ENCODE measurements around the gene TAF4. TPM values are rescaled to one million over a fixed set of nuclear protein-coding genes. Genes with fewer than 3 reads are reported as not detected.
"Not testable (repeated sequence)": the region's sequence is repeated elsewhere in the genome, so short reads cannot be mapped to it uniquely, and the experiment has no call there.

TAF4 gene
- total RNA-seq, 2 experiments from 2014 or later = 18.0 to 20.0 TPM

DNA sequence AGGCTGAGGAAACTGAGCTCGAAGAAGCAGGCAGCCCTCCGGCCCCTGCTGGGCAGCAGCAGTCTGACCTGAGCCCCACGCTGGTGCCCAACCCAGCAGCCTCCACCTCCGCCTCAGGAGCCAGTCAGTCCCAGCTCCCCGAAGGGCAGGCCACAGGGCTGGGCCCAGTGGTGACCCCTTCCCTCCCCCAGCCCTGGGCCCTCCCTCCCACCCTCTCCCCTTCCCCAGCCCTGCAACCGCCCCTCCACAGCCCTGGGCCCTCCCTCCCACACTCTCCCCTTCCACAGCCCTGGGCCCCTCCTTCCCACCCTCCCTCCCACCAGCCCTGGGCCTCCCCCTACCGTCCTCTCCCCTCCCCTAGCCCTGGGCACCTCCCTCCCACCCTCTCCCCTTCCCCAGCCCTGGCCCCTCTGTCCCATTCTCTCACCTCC is 115.0 kb downstream of the TAF4 start:
- POLR2A ChIA-PET = no interaction called here
- Mint-ChIP-seq H3K27me3 (peaks cover 4% of the 10 kb centered on the region), H3K27ac (no peak overlapping the region), H3K4me3 (no peak overlapping the region), H3K36me3 (ENCODE audit: low read depth) (no peaks in the 10 kb centered on the region), H3K9me3 (peaks cover 2% of the 10 kb centered on the region), H3K4me1 (no peaks in the 10 kb centered on the region)
- DNase-seq = no peak
- CTCF ChIA-PET = no interaction called here

DNA sequence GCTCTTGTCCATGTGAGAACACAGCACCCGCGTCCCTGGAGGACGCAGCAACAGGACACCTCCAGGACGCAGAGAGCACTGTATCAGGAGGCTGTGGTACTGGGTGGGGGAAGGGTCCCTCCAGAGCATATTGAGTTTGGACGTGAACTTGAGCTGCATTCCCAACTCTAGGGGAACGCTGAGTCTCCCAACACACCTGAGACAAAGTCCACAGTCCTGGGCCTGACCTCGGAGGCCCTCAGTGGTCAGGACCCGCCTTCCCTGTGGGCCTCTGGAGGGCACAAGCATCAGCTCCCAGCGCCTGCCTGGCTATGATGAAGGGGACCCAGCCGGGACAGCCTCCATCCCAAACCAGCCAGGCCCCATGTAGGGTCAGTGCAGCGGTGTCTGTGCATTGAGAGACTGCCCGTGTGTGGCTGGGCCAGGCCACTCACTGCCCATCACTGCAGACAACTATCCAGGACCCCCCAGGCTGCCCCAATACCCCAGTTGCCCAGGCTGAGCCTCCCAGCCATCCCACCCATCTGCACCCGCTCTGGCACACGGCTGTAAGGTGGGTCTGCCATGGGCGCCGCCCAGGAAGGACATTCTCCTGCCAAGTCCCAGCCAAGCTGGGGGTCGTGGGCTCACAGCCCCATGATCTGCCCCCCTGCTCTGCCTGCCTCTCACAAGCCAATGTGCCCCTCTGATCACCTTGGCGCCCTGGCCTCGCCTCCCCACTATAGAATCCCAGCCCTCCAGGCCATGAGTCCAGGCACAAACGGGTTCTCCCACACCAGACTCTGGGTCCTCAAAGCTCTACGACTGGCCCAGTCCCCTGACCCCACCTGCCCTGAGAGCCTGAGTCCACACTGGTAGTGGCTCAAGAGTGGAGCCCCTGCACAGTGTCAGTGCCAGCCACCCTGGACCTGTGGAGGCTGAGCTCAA is 115.7 kb downstream of the TAF4 start:
- H3K27ac Mint-ChIP-seq = no peak overlapping the region
- POLR2A ChIA-PET = no interaction called here

DNA sequence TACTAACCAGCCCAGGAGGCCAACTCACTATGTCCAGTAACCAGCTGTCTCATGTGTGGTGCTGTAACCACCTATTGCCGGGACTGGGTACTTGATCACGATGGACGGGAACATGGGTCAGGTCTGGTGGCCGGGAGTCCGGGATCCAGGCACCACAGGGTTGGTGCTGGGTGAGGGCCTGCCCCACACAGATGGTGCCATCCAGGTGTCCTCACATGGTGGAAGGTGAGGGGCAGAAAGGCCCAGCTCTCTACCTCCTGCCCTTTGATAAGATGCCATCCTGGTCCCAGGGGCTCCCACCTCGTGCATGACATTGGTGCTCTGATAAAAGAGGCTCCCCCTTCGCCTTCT is 116.3 kb downstream of the TAF4 start:
- ChIA-PET CTCF (no interaction called here), POLR2A (no interaction called here)
- Mint-ChIP-seq H3K4me1 (no peaks in the 10 kb centered on the region), H3K36me3 (ENCODE audit: low read depth) (no peaks in the 10 kb centered on the region), H3K4me3 (no peak overlapping the region), H3K9me3 (peaks cover 2% of the 10 kb centered on the region), H3K27me3 (peaks cover 2% of the 10 kb centered on the region), H3K27ac (no peak overlapping the region)
- DNase-seq = no peak

More for the DNA sequence above, 115.7 kb downstream of the TAF4 start:
- CTCF ChIA-PET = no interaction called here
- H3K9me3 Mint-ChIP-seq = peaks cover 2% of the 10 kb centered on the region
- no peaks in the 10 kb centered on the region for H3K4me1 Mint-ChIP-seq
- no peak for DNase-seq
- no peaks in the 10 kb centered on the region for H3K36me3 Mint-ChIP-seq (ENCODE audit: low read depth)
- H3K27me3 Mint-ChIP-seq = peaks cover 4% of the 10 kb centered on the region
- no peak overlapping the region for H3K4me3 Mint-ChIP-seq

DNA sequence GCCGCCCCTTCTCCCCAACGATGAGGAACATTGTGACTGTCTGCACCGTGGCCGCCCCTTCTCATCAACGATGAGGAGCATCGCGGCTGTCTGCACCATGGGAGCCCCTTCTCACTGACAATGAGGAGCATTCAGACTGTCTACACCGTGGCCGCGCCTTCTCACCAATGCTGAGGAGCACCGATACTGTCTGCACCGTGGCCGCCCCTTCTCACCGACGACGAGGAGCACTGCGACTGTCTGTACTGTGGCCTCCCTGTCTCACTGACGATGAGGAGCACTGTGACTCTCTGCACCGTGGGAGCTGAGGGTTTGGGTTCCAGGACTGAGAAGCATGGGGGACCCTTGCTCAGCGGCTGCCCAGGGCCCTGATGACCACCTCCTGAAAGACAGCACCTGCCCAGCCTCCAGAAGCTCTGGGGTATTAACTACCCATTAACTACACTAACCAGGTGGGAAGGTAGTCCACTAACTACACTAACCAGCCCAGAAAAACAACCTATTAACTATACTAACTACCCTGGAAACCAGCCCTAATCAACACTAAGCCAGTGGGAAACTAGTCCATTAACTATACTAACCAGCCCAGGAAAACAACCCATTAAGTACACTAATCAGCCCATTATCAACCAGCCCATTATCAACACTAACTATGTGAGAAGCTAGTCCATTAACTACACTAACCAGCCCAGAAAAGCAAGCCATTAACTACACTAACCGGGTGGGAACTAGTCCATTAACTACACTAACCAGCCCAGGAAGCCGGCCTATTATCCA is 116.9 kb downstream of the TAF4 start:
- H3K27ac Mint-ChIP-seq = no peak overlapping the region
- H3K4me3 Mint-ChIP-seq = no peak overlapping the region
- POLR2A ChIA-PET = no interaction called here
- H3K9me3 Mint-ChIP-seq = peaks cover 2% of the 10 kb centered on the region
- no peaks in the 10 kb centered on the region for H3K36me3 Mint-ChIP-seq (ENCODE audit: low read depth)
- CTCF ChIA-PET = no interaction called here
- no peaks in the 10 kb centered on the region for H3K4me1 Mint-ChIP-seq
- H3K27me3 Mint-ChIP-seq = peaks cover 2% of the 10 kb centered on the region
- DNase-seq = no peak

DNA sequence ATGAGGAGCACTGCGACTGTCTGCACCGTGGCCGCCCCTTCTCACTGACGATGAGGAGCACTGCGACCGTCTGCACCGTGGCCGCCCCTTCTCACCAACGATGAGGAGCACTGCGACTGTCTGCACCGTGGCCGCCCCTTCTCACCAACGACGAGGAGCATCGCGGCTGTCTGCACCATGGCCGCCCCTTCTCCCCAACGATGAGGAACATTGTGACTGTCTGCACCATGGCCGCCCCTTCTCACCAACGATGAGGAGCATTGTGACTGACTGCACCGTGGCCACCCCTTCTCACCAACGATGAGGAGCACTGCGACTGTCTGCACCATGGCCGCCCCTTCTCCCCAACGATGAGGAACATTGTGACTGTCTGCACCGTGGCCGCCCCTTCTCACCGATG is 117.6 kb downstream of the TAF4 start:
- POLR2A ChIA-PET; CTCF ChIA-PET; H3K9me3 Mint-ChIP-seq; H3K4me3 Mint-ChIP-seq; H3K27me3 Mint-ChIP-seq; H3K27ac Mint-ChIP-seq; DNase-seq; H3K4me1 Mint-ChIP-seq; H3K36me3 Mint-ChIP-seq (ENCODE audit: low read depth): not testable (repeated sequence)

DNA sequence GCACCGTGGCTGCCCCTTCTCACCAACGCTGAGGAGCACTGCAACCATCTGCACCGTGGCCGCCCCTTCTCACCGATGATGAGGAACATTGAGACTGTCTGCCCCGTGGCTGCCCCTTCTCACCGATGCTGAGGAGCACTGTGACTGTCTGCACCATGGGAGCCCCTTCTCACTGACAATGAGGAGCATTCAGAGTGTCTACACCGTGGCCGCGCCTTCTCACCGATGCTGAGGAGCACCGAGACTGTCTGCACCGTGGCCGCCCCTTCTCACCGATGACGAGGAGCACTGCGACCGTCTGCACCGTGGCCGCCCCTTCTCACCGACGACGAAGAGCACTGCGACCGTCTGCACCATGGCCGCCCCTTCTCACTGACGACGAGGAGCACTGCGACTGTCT is 120.2 kb downstream of the TAF4 start:
- H3K27me3 Mint-ChIP-seq; H3K9me3 Mint-ChIP-seq; CTCF ChIA-PET; POLR2A ChIA-PET; H3K36me3 Mint-ChIP-seq (ENCODE audit: low read depth); H3K4me1 Mint-ChIP-seq; H3K27ac Mint-ChIP-seq; DNase-seq; H3K4me3 Mint-ChIP-seq: not testable (repeated sequence)

DNA sequence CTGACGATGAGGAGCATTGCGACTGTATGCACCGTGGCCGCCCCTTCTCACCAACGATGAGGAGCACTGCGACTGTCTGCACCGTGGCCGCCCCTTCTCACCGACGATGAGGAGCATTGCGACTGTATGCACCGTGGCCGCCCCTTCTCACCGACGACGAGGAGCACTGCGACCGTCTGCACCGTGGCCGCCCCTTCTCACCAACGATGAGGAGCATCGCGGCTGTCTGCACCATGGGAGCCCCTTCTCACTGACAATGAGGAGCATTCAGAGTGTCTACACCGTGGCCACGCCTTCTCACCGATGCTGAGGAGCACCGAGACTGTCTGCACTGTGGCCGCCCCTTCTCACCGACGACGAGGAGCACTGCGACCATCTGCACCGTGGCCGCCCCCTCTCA is 120.7 kb downstream of the TAF4 start:
- CTCF ChIA-PET; H3K36me3 Mint-ChIP-seq (ENCODE audit: low read depth); H3K27me3 Mint-ChIP-seq; H3K4me1 Mint-ChIP-seq; H3K27ac Mint-ChIP-seq; H3K9me3 Mint-ChIP-seq; H3K4me3 Mint-ChIP-seq; DNase-seq; POLR2A ChIA-PET: not testable (repeated sequence)

DNA sequence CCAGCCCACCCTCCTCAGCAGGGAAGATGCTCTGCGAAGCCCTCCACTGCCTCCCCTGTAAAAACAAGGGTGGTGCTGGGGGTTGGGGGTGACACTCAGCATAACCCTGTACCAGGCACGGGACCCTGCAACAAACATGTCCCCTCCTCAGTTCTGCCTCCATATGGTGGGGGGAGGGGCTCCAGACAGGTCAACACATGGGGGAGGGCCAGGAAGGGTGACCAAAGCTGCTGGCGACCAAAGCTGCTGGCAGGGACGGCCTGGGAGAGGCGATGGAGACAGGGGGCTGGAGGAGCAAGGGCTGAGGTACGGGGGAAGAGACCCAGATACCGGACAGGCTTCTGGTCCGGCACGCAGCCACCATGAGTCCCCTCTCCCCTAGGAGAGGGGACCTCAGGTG is 123.2 kb downstream of the TAF4 start:
- Mint-ChIP-seq H3K36me3 (ENCODE audit: low read depth) (no peaks in the 10 kb centered on the region), H3K9me3 (no peaks in the 10 kb centered on the region), H3K4me3 (no peak overlapping the region), H3K27ac (no peak overlapping the region), H3K27me3 (no peaks in the 10 kb centered on the region), H3K4me1 (no peaks in the 10 kb centered on the region)
- no peak for DNase-seq
- ChIA-PET CTCF (no interaction called here), POLR2A (no interaction called here)

DNA sequence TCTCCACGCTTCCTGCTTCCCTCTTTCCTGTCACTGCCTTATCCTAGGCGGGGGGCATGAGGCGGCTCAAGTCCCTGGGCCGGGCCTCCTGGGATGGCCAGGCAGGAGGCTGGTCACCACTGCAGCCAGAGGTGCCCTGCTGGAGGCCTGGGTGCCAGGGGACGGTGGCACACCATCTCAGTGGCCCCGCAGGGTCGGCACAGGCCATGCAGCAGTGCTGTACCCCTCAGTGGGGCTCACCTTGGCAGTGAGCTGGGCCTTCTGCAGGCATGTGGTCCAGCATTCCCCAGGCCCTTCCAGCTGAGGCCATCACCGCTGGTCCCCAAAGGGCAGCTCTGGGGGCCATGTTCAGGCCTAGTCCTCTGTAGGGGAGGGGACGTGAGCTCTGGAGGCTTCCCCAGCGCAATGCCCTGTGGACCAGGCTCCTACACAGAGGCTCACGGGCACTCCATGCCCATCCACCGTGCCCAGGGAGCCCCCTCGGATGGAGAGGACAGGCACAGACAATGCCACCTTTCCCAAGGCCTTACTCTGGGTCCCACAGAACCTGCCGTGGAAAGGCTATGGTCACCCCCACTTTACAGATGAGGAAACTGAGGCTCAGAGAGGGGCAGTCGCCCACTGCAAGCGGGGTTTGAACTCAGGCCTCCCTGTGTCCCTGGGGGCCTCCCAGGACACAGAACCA is 123.8 kb downstream of the TAF4 start:
- Mint-ChIP-seq H3K27ac (no peak overlapping the region), H3K36me3 (ENCODE audit: low read depth) (no peaks in the 10 kb centered on the region)
- POLR2A ChIA-PET = no interaction called here

DNA sequence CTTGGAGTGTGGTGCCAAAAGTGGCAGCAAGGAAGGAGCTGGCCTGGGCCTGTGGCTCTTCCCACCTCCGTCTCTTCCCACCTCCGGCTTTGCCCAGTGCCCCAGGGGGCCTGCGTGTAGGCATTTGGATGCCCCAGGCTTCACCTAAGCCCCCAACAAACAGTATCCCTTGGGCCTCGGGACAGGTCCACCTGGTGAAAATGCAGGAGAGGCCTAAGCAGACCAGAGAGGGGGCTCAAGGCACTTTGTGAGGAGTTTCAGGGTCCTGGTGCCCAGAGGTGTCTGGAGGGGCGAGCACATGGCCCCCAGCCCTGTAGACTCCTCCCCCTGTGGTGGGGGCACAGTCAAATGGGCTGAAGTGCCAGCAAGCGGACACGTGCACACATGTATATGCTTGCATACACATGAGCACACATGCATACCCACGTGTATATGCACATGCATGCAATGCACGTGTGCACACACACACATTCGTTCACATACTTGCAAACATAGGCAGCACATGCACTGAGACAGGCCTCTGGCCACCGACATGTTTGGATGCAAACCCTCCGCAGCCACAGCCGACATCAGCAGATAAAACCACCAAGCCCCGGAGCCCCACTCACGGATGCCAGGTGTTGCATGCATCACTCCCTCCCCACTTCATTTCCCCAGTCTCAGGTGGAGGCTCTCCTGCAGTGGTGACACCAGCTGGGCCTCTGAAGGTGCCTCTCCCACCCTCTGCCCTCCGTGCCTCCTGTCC is 124.5 kb downstream of the TAF4 start:
- no peaks in the 10 kb centered on the region for H3K36me3 Mint-ChIP-seq (ENCODE audit: low read depth)
- H3K27me3 Mint-ChIP-seq = no peaks in the 10 kb centered on the region
- ChIA-PET POLR2A (no interaction called here), CTCF (no interaction called here)
- no peaks in the 10 kb centered on the region for H3K9me3 Mint-ChIP-seq
- H3K27ac Mint-ChIP-seq = no peak overlapping the region
- no peak overlapping the region for H3K4me3 Mint-ChIP-seq
- no peaks in the 10 kb centered on the region for H3K4me1 Mint-ChIP-seq
- no peak for DNase-seq

More for the DNA sequence above, 123.8 kb downstream of the TAF4 start:
- H3K4me1 Mint-ChIP-seq = no peaks in the 10 kb centered on the region
- H3K27me3 Mint-ChIP-seq = no peaks in the 10 kb centered on the region
- no peak for DNase-seq
- CTCF ChIA-PET = no interaction called here
- H3K9me3 Mint-ChIP-seq = no peaks in the 10 kb centered on the region
- no peak overlapping the region for H3K4me3 Mint-ChIP-seq

DNA sequence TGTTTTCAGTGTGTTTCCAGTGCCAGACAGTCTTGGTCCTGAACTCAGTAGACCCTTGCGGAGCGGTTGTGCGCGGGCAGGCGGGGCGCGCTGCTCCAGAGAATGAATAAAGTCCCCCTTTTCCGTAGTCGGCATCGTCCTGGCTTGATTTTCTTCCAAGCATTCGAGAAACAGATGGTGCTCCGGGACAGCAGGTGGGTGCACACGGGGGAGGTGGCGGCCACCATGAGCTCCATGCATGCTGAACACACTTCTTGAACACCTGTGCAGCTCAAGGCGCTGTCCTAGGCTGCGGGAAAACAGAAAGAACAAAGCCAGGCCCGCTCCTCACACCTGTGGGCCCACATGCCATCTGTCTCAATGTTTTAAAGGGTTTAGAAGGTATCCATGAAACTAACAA is 125.2 kb downstream of the TAF4 start:
- Mint-ChIP-seq H3K36me3 (ENCODE audit: low read depth) (no peaks in the 10 kb centered on the region), H3K27ac (no peak overlapping the region), H3K4me3 (no peak overlapping the region), H3K27me3 (no peaks in the 10 kb centered on the region), H3K4me1 (no peaks in the 10 kb centered on the region), H3K9me3 (no peaks in the 10 kb centered on the region)
- ChIA-PET POLR2A (no interaction called here), CTCF (no interaction called here)
- no peak for DNase-seq

DNA sequence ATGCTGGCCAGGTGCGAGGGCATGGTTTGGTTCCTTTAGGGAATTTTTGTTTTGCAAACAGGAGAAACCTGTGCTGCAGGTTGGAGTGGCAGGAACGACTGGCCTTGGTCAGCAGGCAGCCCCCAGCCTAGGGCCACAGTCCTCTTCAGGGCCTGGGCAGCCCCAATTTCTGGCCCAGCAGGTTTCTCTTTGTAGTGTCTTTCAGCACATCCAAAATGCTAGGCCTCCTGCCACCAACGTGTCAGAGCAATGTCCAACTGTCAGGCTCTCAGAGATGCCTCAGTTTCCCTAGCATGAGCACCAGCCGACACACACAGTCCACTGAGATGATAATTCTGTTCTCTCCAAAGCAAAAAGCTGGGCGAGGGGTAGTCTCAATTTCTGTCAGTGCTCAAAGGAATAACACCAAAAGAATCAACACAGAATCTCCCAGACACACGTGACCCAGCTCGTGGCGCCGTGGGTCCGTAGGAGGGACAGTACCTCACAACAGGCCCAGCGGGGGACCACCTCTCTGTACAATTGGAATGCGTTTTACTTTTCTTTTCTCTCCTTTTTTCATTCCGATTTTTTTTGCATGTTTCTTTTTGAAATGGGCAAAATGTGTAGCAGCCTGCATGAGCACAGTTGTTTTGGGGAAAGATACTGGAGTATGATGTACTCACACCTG is 125.9 kb downstream of the TAF4 start:
- no peaks in the 10 kb centered on the region for H3K4me1 Mint-ChIP-seq
- H3K9me3 Mint-ChIP-seq = no peaks in the 10 kb centered on the region
- H3K36me3 Mint-ChIP-seq (ENCODE audit: low read depth) = no peaks in the 10 kb centered on the region
- H3K4me3 Mint-ChIP-seq = no peak overlapping the region
- H3K27ac Mint-ChIP-seq = no peak overlapping the region
- POLR2A ChIA-PET = no interaction called here
- H3K27me3 Mint-ChIP-seq = no peaks in the 10 kb centered on the region
- CTCF ChIA-PET = no interaction called here
- no peak for DNase-seq
